PFSK-1 (cell line): ENCODE data around the gene SPARC.

Experiments used
- REST ChIP-seq, 2 experiments: IDR thresholded peaks; 2 replicates each; pipeline versions ENCODE4 v1.6.1 to v1.8.0; 2011 to 2012; ENCODE audit warnings: low read depth in 2 of 2, low read length in 2 of 2, control low read depth in 1 of 2, inconsistent platforms in 1 of 2, mild to moderate bottlenecking in 1 of 2, moderate library complexity in 1 of 2; ENCODE audit not compliant: insufficient read depth in 1 of 2
- TAF1 ChIP-seq: IDR thresholded peaks from 2 replicates; pipeline ENCODE4 v1.6.1; 2012; ENCODE audit warnings: low read length, control low read depth, borderline replicate concordance; ENCODE audit not compliant: insufficient read depth

GRCh38 chr5:151672516-151672915, 14.2 kb downstream of the SPARC start:
- TF ChIP-seq REST (IDR thresholded peaks at IDR 0.05; ENCODE audit: insufficient read depth in 1 of 2, low read depth in 2 of 2, low read length in 2 of 2): no peak
- TF ChIP-seq TAF1: no peak
